ENCODE measurements around the gene FLII. TPM values are rescaled to one million over a fixed set of nuclear protein-coding genes. Genes with fewer than 3 reads are reported as not detected.

FLII gene
- total and polyA plus RNA-seq, 8 donors = 142 to 282 (median 173) TPM

DNA sequence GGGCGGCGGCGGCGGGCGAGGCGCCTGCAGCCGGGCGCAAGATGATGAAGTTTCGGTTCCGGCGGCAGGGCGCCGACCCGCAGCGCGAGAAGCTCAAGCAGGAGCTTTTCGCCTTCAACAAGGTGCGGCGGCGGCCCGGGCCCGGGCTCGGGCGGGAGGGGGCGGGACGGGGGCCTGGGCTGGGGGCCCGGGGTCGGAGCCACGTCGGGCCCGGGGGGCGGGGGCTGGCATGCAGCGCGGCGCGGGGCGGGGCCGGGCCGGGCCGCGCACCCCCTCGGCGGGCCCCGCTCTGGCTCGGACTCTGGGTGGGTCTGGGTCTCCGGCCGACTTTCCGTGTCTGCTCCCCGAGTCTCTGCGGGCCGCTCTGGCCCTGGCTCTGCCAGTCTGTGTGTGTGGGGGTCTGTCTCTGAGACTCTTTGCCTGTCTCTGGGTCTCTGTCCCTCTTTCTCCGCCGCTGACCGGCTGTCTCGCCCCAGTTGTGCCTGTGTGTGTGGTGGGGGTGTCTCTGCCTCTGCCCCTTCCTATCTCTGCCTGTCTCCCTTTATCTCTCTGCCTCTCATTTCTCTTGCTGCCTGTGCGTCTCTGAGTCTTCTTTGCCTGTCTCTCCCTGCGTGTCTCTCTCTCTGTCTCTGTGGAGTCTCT lies 32.8 kb downstream of the FLII start:
- intact Hi-C loops (cut with DNase I) = no loop called here
- WGBS, 2 donors = 0 to 1% methylated on average over 17 to 57 of the region's 57 CpGs
- peak in 3 of 4 donors; percentile 1 to 10 (median 7) for ATAC-seq
- TF ChIP-seq CTCF (IDR thresholded peaks at IDR 0.05) = no peak
- Histone ChIP-seq H3K27ac (no peak overlapping the region), H3K4me3 (peak overlapping the region; percentile 35 to 57 (median 46)), H3K4me1 (no peaks in the 10 kb centered on the region), H3K36me3 (no peaks in the 10 kb centered on the region), H3K9me3 (no peaks in the 10 kb centered on the region), H3K27me3 (no peaks in the 10 kb centered on the region)
- no peak for DNase-seq
- no peak for FAIRE-seq

DNA sequence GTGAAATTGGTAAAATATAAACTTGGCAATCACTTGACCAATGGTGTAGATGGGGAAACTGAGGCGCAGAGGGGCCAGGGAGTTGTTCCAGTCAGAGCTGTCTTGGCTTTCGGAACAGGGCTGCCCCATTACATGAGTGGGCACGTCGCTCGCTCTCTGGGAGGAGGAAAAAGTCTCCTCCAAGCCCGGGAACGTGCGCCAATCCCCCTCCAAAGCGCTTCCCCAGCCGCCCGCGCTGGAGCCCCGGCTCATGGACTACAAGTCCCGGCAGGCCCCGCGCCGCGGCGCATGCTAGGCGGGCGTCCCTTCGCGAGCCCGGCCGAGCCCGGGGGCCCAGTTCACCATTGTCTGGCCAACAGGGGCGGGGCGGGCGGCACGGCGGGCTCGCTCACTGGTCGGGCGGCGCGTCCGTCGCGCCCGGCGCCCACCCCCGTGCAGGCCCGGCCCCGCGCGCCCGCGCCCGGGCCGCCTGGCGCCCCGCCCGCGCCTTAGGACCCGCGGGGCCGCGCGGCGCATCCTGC lies 33.4 kb downstream of the FLII start, which contains the start of gene LLGL1:
LLGL1 (plus strand) TSS at position 515 of the 521 bp plus-strand sequence. CDS start 48 bp downstream, outside the sequence.
- H3K4me1 ChIP-seq = no peaks in the 10 kb centered on the region
- no peak for TF ChIP-seq CTCF (IDR thresholded peaks at IDR 0.05)
- H3K9me3 ChIP-seq = no peaks in the 10 kb centered on the region
- intact Hi-C loops (cut with DNase I) = no loop called here
- H3K27me3 ChIP-seq = no peaks in the 10 kb centered on the region
- 1% methylated on average over 50 to 60 of the region's 60 CpGs for WGBS, 2 donors
- peak; percentile 99 for ATAC-seq
- H3K27ac ChIP-seq = peak within 1 kb of the TSS in 1 of 4 donors; percentile 11
- FAIRE-seq = no peak
- no peaks in the 10 kb centered on the region for H3K36me3 ChIP-seq
- peak; percentile 94 to 99 (median 96) for DNase-seq
- H3K4me3 ChIP-seq = peak within 1 kb of the TSS; percentile 35 to 57 (median 46)

DNA sequence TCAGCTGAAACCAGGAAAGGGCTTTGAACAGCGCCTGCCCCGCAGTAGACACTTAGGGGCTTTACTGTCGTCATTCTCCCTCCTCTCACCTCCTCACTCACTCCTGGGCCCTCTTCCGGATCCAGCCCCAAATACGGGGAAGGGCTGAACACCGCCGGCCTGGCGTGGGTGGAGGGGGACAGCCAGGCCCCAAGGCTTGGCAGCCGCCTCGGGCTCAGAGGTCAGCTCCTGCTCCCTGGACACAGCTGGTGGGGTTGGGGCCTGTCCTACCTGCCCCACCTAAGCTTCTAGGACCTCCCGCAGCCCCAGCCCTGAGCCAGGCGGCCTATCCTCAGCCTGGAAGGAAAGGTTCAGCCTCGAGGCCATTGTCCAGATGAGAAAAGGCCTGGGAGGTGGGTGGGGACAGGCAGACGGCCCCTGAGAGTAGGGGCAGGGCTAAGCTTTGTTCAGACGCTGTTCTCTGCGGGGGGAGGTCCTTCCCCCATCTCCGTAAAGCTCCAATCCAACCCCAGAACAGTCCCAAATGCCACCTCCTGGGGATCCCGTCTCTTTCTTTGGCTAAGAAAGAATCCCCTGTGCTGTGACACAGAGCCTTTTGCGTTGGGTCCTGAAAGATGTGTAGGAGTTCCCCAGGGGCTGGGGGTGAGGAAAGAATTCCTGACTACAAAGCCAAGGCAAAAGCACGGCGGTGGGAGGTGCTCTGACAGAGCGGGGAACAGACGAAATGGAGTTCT lies 34.0 kb downstream of the FLII start:
- Histone ChIP-seq H3K4me1 (no peaks in the 10 kb centered on the region), H3K27ac (peak overlapping the region in 1 of 4 donors; percentile 11), H3K4me3 (peak overlapping the region in 2 of 4 donors; percentile 51 to 57), H3K36me3 (no peaks in the 10 kb centered on the region), H3K27me3 (no peaks in the 10 kb centered on the region), H3K9me3 (no peaks in the 10 kb centered on the region)
- ATAC-seq (peak in 1 of 4 donors; percentile 1), FAIRE-seq (no peak), DNase-seq (no peak)
- no peak for TF ChIP-seq CTCF (IDR thresholded peaks at IDR 0.05)
- WGBS, 2 donors = 56 to 59% methylated on average over 23 of the region's 23 CpGs
- intact Hi-C loops (cut with DNase I) = no loop called here

GRCh38 chr17:18224053-18224386 lies 34.5 kb downstream of the FLII start:
- Histone ChIP-seq H3K27ac (no peak overlapping the region), H3K4me1 (no peaks in the 10 kb centered on the region), H3K27me3 (no peaks in the 10 kb centered on the region), H3K36me3 (no peaks in the 10 kb centered on the region), H3K4me3 (no peak overlapping the region), H3K9me3 (no peaks in the 10 kb centered on the region)
- no peak for FAIRE-seq
- WGBS, 2 donors = 91 to 92% methylated on average over 4 of the region's 4 CpGs
- intact Hi-C loops (cut with DNase I) = no loop called here
- DNase-seq = no peak
- ATAC-seq = no peak
- no peak for TF ChIP-seq CTCF (IDR thresholded peaks at IDR 0.05)

Measured in pancreas (tissue), 10 donors.